ENCODE results near the gene SDF2L1.
"Not testable (repeated sequence)": the region's sequence is repeated elsewhere in the genome, so short reads cannot be mapped to it uniquely, and the experiment has no call there.

Gene SDF2L1

GRCh38 chr22:21634844-21635243 lies 7.3 kb upstream of the SDF2L1 start:
- intact Hi-C loops (cut with DNase I) = no loop called here
- peak in 2 of 10 donors; percentile 65 to 67 for DNase-seq

- peak in 2 of 10 donors; percentile 49 to 53 for DNase-seq
- intact Hi-C loops (cut with DNase I) = no loop called here
These were observed 6.2 kb upstream of the SDF2L1 start for GRCh38 chr22:21635771-21636510.

GRCh38 chr22:21636629-21637218 lies 5.4 kb upstream of the SDF2L1 start:
- intact Hi-C loops (cut with DNase I) = no loop called here

GRCh38 chr22:21637450-21637849 lies 4.7 kb upstream of the SDF2L1 start:
- intact Hi-C loops (cut with DNase I) = not testable (repeated sequence)
- DNase-seq = peak in 1 of 10 donors; percentile 3

More at GRCh38 chr22:21636629-21637218, 5.4 kb upstream of the SDF2L1 start:
- DNase-seq = peak in 3 of 10 donors; percentile 39 to 83 (median 50)

- intact Hi-C loops (cut with DNase I) = no loop called here
These were observed 2.7 kb upstream of the SDF2L1 start for GRCh38 chr22:21639359-21639758.

GRCh38 chr22:21640810-21641209 lies 1.3 kb upstream of the SDF2L1 start:
- intact Hi-C loops (cut with DNase I) = no loop called here
- DNase-seq = no peak

More at GRCh38 chr22:21639359-21639758, 2.7 kb upstream of the SDF2L1 start:
- DNase-seq = peak in 1 of 10 donors; percentile 6

- intact Hi-C loops (cut with DNase I) = no loop called here
- DNase-seq = peak in 2 of 10 donors; percentile 23 to 44
These were observed 699 bp upstream of the SDF2L1 start for GRCh38 chr22:21641417-21641788.

- DNase-seq = peak in 6 of 10 donors; percentile 37 to 91 (median 46)
- intact Hi-C loops (cut with DNase I) = no loop called here
These were observed 714 bp downstream of the SDF2L1 start for GRCh38 chr22:21642584-21643448.

GRCh38 chr22:21643533-21644357 lies 1.6 kb downstream of the SDF2L1 start:
- intact Hi-C loops (cut with DNase I) = no loop called here
- DNase-seq = no peak

GRCh38 chr22:21645513-21645912 lies 3.4 kb downstream of the SDF2L1 start:
- intact Hi-C loops (cut with DNase I); DNase-seq: not testable (repeated sequence)

- DNase-seq = peak in 7 of 10 donors; percentile 73 to 95 (median 78)
- intact Hi-C loops (cut with DNase I) = no loop called here
These were observed 4.8 kb downstream of the SDF2L1 start for GRCh38 chr22:21646608-21647590.

GRCh38 chr22:21650280-21650679 lies 8.2 kb downstream of the SDF2L1 start:
- DNase-seq = no peak
- intact Hi-C loops (cut with DNase I) = no loop called here

- DNase-seq = no peak
- intact Hi-C loops (cut with DNase I) = no loop called here
These were observed 8.9 kb downstream of the SDF2L1 start for GRCh38 chr22:21650823-21651520.

GRCh38 chr22:21651521-21652009 lies 9.5 kb downstream of the SDF2L1 start:
- intact Hi-C loops (cut with DNase I) = no loop called here
- DNase-seq = peak in 1 of 10 donors; percentile 80

GRCh38 chr22:21652010-21652546 lies 10.0 kb downstream of the SDF2L1 start:
- DNase-seq = peak; percentile 71 to 97 (median 86)
- intact Hi-C loops (cut with DNase I) = no loop called here

- DNase-seq = peak in 1 of 10 donors; percentile 74
- intact Hi-C loops (cut with DNase I) = no loop called here
These were observed 10.7 kb downstream of the SDF2L1 start for GRCh38 chr22:21652547-21653545.

GRCh38 chr22:21657020-21657359 lies 14.9 kb downstream of the SDF2L1 start:
- intact Hi-C loops (cut with DNase I) = no loop called here
- DNase-seq = no peak

Data from posterior cingulate gyrus (tissue), 11 donors.